ENCODE measurements around the gene MPC2.

- TF ChIP-seq POLR2A (IDR thresholded peaks at IDR 0.05; ENCODE audit: low read length), result peak; percentile 9
- no peak for TF ChIP-seq GATA1 (IDR thresholded peaks at IDR 0.05; ENCODE audit: low read depth, low read length)
These were observed 788 bp upstream of the MPC2 start for GRCh38 chr1:167937709-167938010.
